Activated T-cell treated with anti-CD3 and anti-CD28 coated beads, Interleukin-2, amount 50 U/mL, for 4 hours (primary cell): ENCODE data around the gene HLA-DPA1. TPM values are rescaled to one million over a fixed set of nuclear protein-coding genes. Genes with fewer than 3 reads are reported as not detected.
A peak's percentile ranks its signal among the peaks of the same experiment; 100 is the strongest.

Experiments
- ATAC-seq, 2 donors: fragments of 200-7000 bp; cut with Tn5 transposase; one replicate each; pipeline ENCODE4 v1.10.0; 2021
- DNase-seq: peaks from one replicate; pipeline ENCODE4 v3.0.0-alpha.2; 2020
- H3K27me3 Mint-ChIP-seq: one replicate; pipeline ENCODE4 v1.8.0; 2021; ENCODE audit warnings: low read depth, mixed read lengths
- H3K36me3 Mint-ChIP-seq: one replicate; pipeline ENCODE4 v1.8.0; 2022; ENCODE audit warnings: mixed read lengths; ENCODE audit not compliant: insufficient read depth
- H3K4me1 Mint-ChIP-seq: one replicate; pipeline ENCODE4 v1.8.0; 2021; ENCODE audit warnings: low read depth, mixed read lengths
- H3K4me3 Mint-ChIP-seq: one replicate; pipeline ENCODE4 v1.8.0; 2021; ENCODE audit warnings: mild to moderate bottlenecking, moderate library complexity, mixed read lengths
- H3K9me3 Mint-ChIP-seq: one replicate; pipeline ENCODE4 v1.8.0; 2021; ENCODE audit warnings: mixed read lengths
- total RNA-seq, 3 donors: library from RNA; stranded (reverse); gene quantifications; one replicate each; pipeline ENCODE4 v1.2.1, GENCODE V29; 2021

HLA-DPA1 gene
- total RNA-seq, 3 donors from 2014 or later = 18.0 to 31.5 (median 19.8) TPM

DNA sequence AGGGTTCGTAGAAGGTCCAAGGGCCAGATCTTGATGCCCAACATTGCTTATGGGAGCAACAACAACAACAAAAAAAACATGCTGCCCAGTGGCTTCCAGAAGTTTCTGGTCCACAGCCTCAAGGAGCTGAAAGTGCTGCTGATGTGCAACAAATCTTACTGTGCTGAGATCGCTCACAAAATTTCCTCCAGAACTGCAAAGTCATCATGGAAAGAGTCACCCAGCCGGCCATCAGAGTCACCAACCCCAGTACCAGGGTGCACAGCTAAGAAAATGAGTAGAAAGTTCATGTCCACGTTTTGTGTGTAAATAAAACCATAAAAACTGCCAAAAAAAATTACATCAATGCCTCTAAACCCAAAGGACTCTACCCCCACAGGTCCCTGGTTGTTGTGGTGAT is 6.1 kb upstream of the HLA-DPA1 start:
- H3K27me3 Mint-ChIP-seq = peaks cover 4% of the 10 kb centered on the region
- no peaks in the 10 kb centered on the region for H3K9me3 Mint-ChIP-seq
- ATAC-seq (no peak), DNase-seq (no peak)
- H3K36me3 Mint-ChIP-seq = peaks cover 5% of the 10 kb centered on the region
- peaks cover 49% of the 10 kb centered on the region for H3K4me1 Mint-ChIP-seq
- H3K4me3 Mint-ChIP-seq = no peak overlapping the region

DNA sequence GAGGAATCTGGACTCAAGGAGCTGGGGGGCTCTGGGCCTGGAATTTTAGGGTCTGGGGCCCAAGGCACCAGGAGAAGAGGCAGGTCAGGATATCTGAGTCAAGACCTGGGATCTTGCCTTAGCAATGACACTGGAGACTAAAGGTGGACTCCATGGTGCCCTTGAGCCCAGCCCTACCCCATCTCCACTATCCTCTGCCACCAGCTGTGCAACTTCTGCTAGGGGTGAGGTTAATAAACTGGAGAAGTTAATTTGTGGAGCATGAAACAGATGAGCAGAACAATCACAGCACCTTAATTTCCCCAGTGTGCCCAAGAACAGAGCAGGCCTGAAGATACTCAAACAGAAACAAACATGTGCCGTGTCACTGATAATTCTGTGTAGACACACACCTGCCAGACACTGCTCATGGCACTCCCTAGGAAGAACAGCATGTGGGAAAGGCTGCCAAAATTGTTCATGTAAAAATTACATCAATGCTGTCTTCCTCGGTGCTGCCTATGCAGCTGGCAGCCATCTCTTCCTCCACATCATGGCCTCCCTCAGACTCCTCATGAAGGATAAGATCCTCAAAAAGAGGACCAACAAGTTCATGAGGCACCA is 5.6 kb upstream of the HLA-DPA1 start:
- DNase-seq = no peak
- H3K27me3 Mint-ChIP-seq = peaks cover 4% of the 10 kb centered on the region
- H3K36me3 Mint-ChIP-seq = peaks cover 5% of the 10 kb centered on the region
- ATAC-seq = no peak
- no peaks in the 10 kb centered on the region for H3K9me3 Mint-ChIP-seq
- peaks cover 49% of the 10 kb centered on the region for H3K4me1 Mint-ChIP-seq
- no peak overlapping the region for H3K4me3 Mint-ChIP-seq

DNA sequence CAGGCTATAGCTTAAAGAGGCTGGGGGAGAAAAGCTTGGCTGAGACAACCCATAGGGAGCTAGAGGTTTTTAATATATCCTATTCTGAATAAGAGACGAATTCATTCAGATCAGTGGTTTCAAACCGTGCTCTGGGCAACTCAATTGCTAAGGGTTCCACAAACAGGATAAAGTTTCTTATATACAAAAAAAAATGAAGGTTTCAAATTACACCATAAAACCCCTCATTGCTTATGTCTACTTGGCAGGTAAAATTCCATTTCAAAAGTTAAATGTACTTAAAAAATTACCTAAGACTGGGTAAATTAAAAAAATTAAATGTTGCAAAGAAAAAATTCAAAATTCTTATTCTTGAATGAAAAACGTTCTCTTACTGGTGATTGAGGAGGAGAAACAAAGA is 5.0 kb upstream of the HLA-DPA1 start:
- Mint-ChIP-seq H3K4me1 (peaks cover 53% of the 10 kb centered on the region), H3K9me3 (no peaks in the 10 kb centered on the region), H3K27me3 (peaks cover 4% of the 10 kb centered on the region), H3K36me3 (peaks cover 3% of the 10 kb centered on the region), H3K4me3 (no peak overlapping the region)
- ATAC-seq = no peak
- DNase-seq = no peak

DNA sequence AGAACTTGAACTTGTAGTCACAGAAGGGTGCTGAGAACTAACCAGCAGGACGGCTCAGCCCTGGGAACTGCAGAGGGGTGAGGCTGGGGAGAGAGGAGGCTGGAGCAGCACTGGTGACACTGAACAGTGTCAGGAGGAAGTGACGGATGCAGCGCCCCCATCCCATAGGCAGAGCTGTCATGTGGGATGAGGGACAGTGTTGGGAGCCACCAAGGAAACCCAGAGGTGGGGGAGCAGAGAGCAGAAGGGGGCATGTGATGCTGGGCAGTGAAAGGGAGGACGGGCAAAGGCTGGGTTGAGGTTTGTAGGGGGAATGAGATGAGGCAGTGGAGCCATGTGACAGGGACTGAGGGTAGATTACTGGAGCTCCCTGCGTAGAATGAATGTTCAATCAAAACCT is 4.5 kb upstream of the HLA-DPA1 start:
- no peaks in the 10 kb centered on the region for H3K9me3 Mint-ChIP-seq
- peaks cover 3% of the 10 kb centered on the region for H3K36me3 Mint-ChIP-seq
- ATAC-seq (no peak), DNase-seq (no peak)
- H3K27me3 Mint-ChIP-seq = peaks cover 4% of the 10 kb centered on the region
- H3K4me3 Mint-ChIP-seq = peak overlapping the region; percentile 73
- H3K4me1 Mint-ChIP-seq = peaks cover 56% of the 10 kb centered on the region

DNA sequence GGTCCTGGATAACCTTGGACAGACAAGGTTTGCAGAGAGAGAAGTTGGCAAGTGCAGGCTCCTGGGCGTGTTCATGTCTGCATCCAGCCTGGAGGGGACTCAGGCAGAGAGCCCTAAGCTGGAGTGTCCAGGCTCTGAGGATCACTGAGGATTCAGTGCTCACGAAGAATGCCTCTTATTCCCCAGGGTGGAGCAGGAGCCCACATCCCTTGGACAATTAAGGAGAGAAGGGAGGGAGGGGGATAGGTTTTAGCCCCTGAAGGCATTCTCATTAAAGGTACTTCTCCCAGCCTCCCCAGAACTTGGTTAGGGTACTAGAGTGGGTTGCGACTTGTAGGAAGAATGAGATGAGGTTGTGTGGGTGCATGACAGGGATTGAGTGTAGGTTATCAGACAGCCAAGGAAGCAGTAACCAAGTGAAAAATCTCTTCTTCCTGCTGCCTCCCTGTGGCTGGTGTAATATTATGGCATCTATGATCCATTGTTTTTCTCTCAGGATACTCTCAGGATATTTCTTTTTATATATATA is 3.0 kb upstream of the HLA-DPA1 start:
- H3K4me1 Mint-ChIP-seq = peaks cover 59% of the 10 kb centered on the region
- no peak for ATAC-seq
- peak overlapping the region; percentile 82 for H3K4me3 Mint-ChIP-seq
- peaks cover 4% of the 10 kb centered on the region for H3K27me3 Mint-ChIP-seq
- H3K36me3 Mint-ChIP-seq = peaks cover 3% of the 10 kb centered on the region
- DNase-seq = no peak
- no peaks in the 10 kb centered on the region for H3K9me3 Mint-ChIP-seq

DNA sequence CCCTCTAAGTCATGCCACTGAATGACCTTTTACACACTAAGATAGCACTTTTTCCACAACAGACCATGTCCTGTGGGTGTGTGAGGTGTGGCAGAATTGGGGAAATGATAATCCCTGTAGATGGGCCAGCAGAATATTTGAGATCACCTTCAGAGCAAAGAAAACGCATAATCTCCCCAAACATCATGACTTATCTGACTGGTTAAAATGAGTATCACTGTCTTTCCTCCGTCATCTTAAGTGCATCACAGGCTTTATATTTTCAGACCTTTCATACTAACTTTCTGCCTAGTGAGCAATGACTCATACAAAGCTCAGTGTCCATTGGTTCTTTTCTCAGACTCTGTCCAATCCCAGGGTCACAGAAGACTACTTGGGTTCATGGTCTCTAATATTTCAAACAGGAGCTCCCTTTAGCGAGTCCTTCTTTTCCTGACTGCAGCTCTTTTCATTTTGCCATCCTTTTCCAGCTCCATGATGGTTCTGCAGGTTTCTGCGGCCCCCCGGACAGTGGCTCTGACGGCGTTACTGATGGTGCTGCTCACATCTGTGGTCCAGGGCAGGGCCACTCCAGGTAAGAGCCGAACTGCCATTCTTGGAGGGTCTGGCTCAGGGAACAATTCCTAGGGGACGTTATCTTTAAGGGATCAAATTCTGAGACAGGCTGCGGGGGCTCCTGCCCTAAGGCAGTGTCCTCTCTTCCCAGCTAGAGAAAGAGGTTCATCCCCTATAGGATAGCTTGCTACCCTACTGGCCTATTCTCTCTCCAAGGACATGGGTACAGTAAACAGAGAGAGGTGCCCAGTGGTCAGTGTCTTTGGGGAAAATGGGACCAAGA is 2.3 kb upstream of the HLA-DPA1 start, which contains the start of gene HLA-DPB1:
Gene HLA-DPB1, plus strand, starts transcription at position 423 of the 838 bp plus-strand sequence. Its CDS starts 52 bp downstream, at position 475.
- Mint-ChIP-seq H3K4me3 (peak within 1 kb of the TSS; percentile 82), H3K9me3 (no peaks in the 10 kb centered on the region), H3K36me3 (peaks cover 2% of the 10 kb centered on the region), H3K27me3 (peaks cover 2% of the 10 kb centered on the region), H3K4me1 (peaks cover 55% of the 10 kb centered on the region)
- DNase-seq = no peak
- peak; percentile 94 to 96 for ATAC-seq

DNA sequence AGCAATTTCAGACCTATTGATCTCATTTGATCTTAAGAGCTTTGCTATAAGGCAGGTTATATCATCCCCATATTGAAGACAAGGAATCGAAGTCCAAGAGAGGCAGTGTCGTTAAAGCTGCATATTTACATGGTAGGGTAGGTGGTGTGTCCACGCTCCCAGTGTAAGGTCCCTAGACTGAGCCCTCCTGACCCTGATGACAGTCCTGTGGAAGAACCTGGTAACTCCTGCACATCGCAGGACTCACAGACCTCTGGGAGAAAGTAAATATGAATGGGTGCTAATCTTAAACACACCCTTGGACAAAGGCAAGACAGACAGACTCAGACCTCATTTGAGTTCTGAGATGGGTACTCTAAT is 1.7 kb upstream of the HLA-DPA1 start:
- H3K9me3 Mint-ChIP-seq = no peaks in the 10 kb centered on the region
- peaks cover 56% of the 10 kb centered on the region for H3K4me1 Mint-ChIP-seq
- ATAC-seq (no peak), DNase-seq (no peak)
- H3K4me3 Mint-ChIP-seq = peak overlapping the region; percentile 31
- peaks cover 2% of the 10 kb centered on the region for H3K27me3 Mint-ChIP-seq
- peaks cover 2% of the 10 kb centered on the region for H3K36me3 Mint-ChIP-seq

DNA sequence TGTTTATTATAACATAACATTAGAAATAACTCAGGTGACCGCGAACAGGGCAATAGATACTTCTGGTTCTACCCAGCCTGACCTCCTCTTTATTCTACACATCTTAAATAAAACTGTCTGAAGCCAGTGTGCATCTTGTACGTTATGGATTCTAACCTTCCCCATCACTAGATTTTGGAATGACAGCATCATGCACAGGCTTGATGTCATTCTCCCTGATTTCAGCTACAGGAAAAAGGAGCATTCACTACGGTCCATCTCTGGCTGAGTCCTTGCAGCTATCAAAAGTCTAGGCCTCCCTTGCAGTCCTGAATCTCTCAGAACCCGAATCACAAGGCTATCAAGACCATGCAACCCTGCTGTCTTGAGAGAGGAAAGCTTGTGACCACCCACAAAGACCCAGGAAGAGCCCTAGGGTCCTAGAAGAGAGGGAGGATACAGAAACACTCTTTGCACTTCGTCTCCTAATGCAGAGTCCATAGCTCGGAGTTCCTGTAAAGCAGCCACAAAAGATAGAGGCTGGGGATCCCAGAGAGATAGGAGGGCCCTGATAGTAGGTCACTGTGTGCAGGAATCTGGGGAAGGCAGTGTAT is 845 bp downstream of the HLA-DPA1 start:
- Mint-ChIP-seq H3K27me3 (no peaks in the 10 kb centered on the region), H3K4me1 (peaks cover 43% of the 10 kb centered on the region)

DNA sequence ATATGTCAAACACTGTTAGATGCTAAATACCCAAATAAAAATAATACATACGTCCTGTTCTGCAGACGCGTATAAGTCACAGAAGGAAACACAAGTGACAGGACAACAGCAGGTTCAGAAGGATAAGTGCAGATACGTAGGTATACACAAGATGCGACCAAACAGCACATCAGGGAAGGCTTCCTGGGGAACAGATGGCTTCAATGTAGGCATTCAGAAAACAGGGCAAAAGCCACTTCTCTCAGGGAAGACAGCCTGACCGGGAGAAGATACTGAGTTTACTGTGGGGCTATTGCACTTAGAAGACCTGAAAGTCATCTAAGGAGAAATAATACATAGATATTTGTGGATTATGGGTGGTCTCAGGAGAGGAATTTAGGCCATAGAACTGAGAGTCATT is 1.9 kb downstream of the HLA-DPA1 start:
- Mint-ChIP-seq H3K4me3 (peak overlapping the region; percentile 76), H3K9me3 (no peaks in the 10 kb centered on the region), H3K36me3 (peaks cover 12% of the 10 kb centered on the region), H3K4me1 (peaks cover 36% of the 10 kb centered on the region), H3K27me3 (no peaks in the 10 kb centered on the region)
- DNase-seq (no peak), ATAC-seq (no peak)

More for the DNA sequence above, 845 bp downstream of the HLA-DPA1 start:
- DNase-seq (no peak), ATAC-seq (no peak)
- no peaks in the 10 kb centered on the region for H3K9me3 Mint-ChIP-seq
- H3K4me3 Mint-ChIP-seq = peak overlapping the region; percentile 76
- peaks cover 6% of the 10 kb centered on the region for H3K36me3 Mint-ChIP-seq

DNA sequence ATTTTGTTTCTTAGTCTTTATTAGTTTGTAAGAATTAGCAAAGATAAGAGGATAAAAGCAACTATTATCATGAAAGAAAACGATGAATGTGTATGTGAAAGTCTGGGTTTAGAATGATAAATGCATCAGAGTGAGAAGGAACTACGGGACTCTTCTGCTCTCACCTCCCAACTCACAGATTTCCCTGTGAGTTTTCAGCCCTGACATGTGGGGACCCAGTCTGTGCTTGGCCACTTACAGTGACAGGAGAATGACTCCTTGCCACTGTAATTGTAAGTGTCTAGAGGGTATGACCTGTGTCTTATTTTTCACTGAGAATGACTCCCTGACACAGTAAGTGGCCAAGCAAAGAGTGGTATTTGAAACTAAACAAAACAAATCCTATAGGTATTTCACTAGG is 2.5 kb downstream of the HLA-DPA1 start:
- Mint-ChIP-seq H3K4me1 (peaks cover 31% of the 10 kb centered on the region), H3K4me3 (peak overlapping the region; percentile 76), H3K27me3 (no peaks in the 10 kb centered on the region), H3K36me3 (peaks cover 13% of the 10 kb centered on the region), H3K9me3 (no peaks in the 10 kb centered on the region)
- DNase-seq (no peak), ATAC-seq (no peak)

DNA sequence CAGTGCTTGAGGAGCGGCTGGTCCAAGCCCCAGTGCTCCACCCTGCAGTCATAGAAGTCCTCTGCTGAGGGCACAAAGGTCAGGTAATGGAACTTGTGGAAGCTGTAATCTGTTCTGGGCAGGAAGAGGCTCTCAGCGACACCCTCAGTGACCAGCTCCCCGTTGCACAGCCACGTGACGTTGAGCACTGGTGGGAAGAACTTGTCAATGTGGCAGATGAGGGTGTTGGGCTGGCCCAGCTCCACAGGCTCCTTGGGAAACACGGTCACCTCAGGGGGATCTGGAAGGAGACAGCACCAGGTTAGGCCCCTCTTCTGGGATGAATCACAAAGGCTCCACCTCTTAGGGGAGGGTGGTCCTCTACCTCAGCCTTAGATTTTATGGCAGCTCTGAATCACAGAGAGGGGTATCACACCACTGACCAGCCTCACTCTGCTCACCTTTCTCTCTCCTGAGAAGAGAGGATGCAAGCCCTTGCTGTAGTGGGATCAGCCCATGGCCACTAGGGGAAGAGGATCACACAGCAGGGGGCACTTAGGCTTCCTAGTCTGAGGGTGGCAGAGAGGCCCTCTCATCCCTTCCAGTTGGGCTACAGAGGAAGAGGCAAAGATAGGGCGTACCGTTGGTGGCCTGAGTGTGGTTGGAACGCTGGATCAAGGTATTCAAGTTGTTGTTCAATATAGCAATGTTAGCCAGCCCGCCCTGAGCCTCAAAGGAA is 4.3 kb downstream of the HLA-DPA1 start:
- Mint-ChIP-seq H3K36me3 (peaks cover 17% of the 10 kb centered on the region), H3K4me3 (no peak overlapping the region), H3K4me1 (peaks cover 23% of the 10 kb centered on the region), H3K27me3 (no peaks in the 10 kb centered on the region), H3K9me3 (no peaks in the 10 kb centered on the region)
- ATAC-seq (no peak), DNase-seq (no peak)

DNA sequence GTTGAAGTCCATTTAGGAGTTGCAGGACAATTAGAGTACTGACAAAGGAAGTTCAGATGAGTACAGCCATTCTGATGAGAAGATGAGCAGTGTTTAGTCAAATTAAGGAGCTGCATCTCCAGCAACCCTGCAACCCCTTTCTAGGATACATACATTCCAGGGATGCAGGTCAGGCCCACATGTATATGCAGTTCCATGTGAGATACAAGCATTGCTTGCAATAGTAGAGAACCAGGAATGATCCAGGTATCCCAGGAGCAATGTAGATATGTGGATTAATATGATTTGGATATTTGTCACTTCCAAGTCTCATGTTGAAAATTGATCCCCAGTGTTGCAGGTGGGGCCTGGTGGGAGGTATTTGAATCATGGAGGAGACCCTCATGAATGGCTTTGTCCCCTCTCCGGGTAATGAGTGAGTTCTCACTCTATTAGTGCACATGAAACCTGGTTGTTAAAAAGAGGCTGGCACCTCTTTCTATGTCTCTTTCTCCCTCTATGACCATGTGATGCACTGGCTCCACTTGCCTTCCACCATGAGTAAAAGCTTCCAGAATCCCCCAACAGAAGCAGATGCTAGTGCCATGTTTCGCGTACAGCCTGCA is 6.4 kb downstream of the HLA-DPA1 start:
- H3K27me3 Mint-ChIP-seq = peaks cover 4% of the 10 kb centered on the region
- peaks cover 11% of the 10 kb centered on the region for H3K4me1 Mint-ChIP-seq
- no peak for ATAC-seq
- no peaks in the 10 kb centered on the region for H3K9me3 Mint-ChIP-seq
- H3K4me3 Mint-ChIP-seq = no peak overlapping the region
- peaks cover 17% of the 10 kb centered on the region for H3K36me3 Mint-ChIP-seq
- no peak for DNase-seq

DNA sequence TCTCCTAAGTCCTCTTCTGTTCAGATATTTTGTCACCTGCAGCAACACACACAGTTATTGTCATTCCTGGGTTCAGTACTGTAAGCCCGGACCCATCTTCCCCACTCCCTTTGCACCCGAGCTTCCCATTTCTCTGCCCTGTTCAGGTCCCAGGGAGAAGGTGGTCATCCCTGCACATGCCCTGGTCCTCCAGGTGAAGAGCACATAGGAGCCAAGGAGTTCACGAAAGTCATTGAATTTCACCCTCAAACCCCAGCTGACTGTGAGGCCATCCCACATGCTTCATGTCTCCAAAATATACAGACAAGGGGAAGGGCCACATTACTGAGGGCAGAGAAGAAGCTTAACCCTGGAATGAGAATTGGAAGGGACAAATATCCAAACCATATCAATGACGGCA is 8.1 kb downstream of the HLA-DPA1 start:
- Mint-ChIP-seq H3K4me3 (no peak overlapping the region), H3K27me3 (peaks cover 4% of the 10 kb centered on the region), H3K9me3 (no peaks in the 10 kb centered on the region), H3K4me1 (peaks cover 4% of the 10 kb centered on the region), H3K36me3 (peaks cover 17% of the 10 kb centered on the region)
- ATAC-seq (no peak), DNase-seq (no peak)

DNA sequence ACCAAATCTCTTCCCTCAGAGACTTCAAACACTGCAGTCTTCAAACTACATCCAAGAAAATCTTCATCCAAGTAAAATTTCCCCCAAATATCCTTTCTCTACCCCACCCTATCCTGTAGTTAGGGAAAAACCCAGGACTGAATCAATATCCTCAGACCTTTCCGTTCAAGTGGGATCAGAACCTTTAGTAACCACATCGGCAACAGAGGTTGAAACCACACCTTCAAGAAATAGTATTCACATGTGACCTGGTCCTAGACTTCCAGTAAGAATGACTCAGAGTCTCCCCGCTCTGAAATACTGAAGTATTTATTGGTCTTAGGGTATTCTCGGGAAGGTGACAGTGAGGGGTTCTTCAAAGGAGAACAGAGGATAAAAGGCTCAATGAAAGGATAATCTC is 8.7 kb downstream of the HLA-DPA1 start:
- H3K9me3 Mint-ChIP-seq = no peaks in the 10 kb centered on the region
- H3K36me3 Mint-ChIP-seq = peaks cover 17% of the 10 kb centered on the region
- DNase-seq (no peak), ATAC-seq (no peak)
- no peak overlapping the region for H3K4me3 Mint-ChIP-seq
- H3K27me3 Mint-ChIP-seq = peaks cover 4% of the 10 kb centered on the region
- H3K4me1 Mint-ChIP-seq = peaks cover under 1% of the 10 kb centered on the region
